ENCODE data around the gene KRT83.

Gene KRT83

GRCh38 chr12:52354200-52354599, 33.0 kb upstream of the KRT83 start:
- peak; percentile 27 for DNase-seq (ENCODE audit: extremely low read depth, low read depth)
- no peak overlapping the region for H3K4me3 ChIP-seq (replicated peaks; ENCODE audit: low read depth, low read length)
- no peak for TF ChIP-seq CTCF (IDR thresholded peaks at IDR 0.05; ENCODE audit: low read depth, low read length, missing control alignments)

GRCh38 chr12:52353766-52354165, 32.6 kb upstream of the KRT83 start:
- DNase-seq (ENCODE audit: extremely low read depth, low read depth) = no peak
- no peak overlapping the region for H3K4me3 ChIP-seq (replicated peaks; ENCODE audit: low read depth, low read length)
- no peak for TF ChIP-seq CTCF (IDR thresholded peaks at IDR 0.05; ENCODE audit: low read depth, low read length, missing control alignments)

GRCh38 chr12:52352951-52353350, 31.8 kb upstream of the KRT83 start:
- TF ChIP-seq CTCF (IDR thresholded peaks at IDR 0.05; ENCODE audit: low read depth, low read length, missing control alignments) = no peak
- H3K4me3 ChIP-seq (replicated peaks; ENCODE audit: low read depth, low read length) = no peak overlapping the region
- no peak for DNase-seq (ENCODE audit: extremely low read depth, low read depth)

- DNase-seq (ENCODE audit: extremely low read depth, low read depth) = no peak
- TF ChIP-seq CTCF (IDR thresholded peaks at IDR 0.05; ENCODE audit: low read depth, low read length, missing control alignments) = no peak
- H3K4me3 ChIP-seq (replicated peaks; ENCODE audit: low read depth, low read length) = no peak overlapping the region
Observed at GRCh38 chr12:52351196-52352059, 30.2 kb upstream of the KRT83 start.

- DNase-seq (ENCODE audit: extremely low read depth, low read depth) = no peak
- TF ChIP-seq CTCF (IDR thresholded peaks at IDR 0.05; ENCODE audit: low read depth, low read length, missing control alignments) = no peak
- H3K4me3 ChIP-seq (replicated peaks; ENCODE audit: low read depth, low read length) = no peak overlapping the region
Observed at GRCh38 chr12:52350786-52351185, 29.6 kb upstream of the KRT83 start.

GRCh38 chr12:52350021-52350620, 28.9 kb upstream of the KRT83 start:
- no peak overlapping the region for H3K4me3 ChIP-seq (replicated peaks; ENCODE audit: low read depth, low read length)
- no peak for DNase-seq (ENCODE audit: extremely low read depth, low read depth)

More at GRCh38 chr12:52350021-52350620, 28.9 kb upstream of the KRT83 start:
- no peak for TF ChIP-seq CTCF (IDR thresholded peaks at IDR 0.05; ENCODE audit: low read depth, low read length, missing control alignments)

Measured in HFF-Myc (cell line).